Caco-2 (cell line): ENCODE results near the gene PF4V1. TPM values are rescaled to one million over a fixed set of nuclear protein-coding genes. Genes with fewer than 3 reads are reported as not detected.

Experiments used
- BruUV-seq: library from RNA; stranded (reverse); fragments of 400-500 nt; replicated peaks from 2 replicates; lab custom pipeline; 2021; lab: Mats Ljungman, UMichigan
- CTCF ChIA-PET: fragments of 300-600 bp; sonication (Branson Sonifier 250); formaldehyde crosslinking; loops from one replicate; lab custom pipeline; 2022; ENCODE audit warnings: antibody characterized with exemption; lab: Charles Lee
- POLR2A ChIA-PET: fragments of 300-600 bp; sonication (Branson Sonifier 250); formaldehyde crosslinking; loops from one replicate; lab custom pipeline; 2022; ENCODE audit warnings: antibody characterized with exemption; lab: Charles Lee
- DNase-seq, 2 experiments: peaks; one replicate each; pipeline versions ENCODE4 v3.0.0 to v3.0.0-alpha.2; 2020 to 2022
- H3K27me3 ChIP-seq: replicated peaks from 2 replicates; pipeline ENCODE4 v1.6.0; 2011; ENCODE audit warnings: low read length; ENCODE audit not compliant: control insufficient read depth, insufficient read depth
- H3K36me3 ChIP-seq: 2 replicates; pipeline ENCODE4 v1.5.1; 2011; ENCODE audit warnings: low read length; ENCODE audit not compliant: control insufficient read depth, insufficient read depth
- H3K4me1 ChIP-seq: fragments of 250-450 bp; sonication (Bioruptor Pico); 2 replicates; pipeline ENCODE4 v1.5.1; 2020; ENCODE audit warnings: mild to moderate bottlenecking
- H3K4me3 ChIP-seq: 2 replicates; pipeline ENCODE4 v1.5.1; 2011; ENCODE audit warnings: low read depth, mild to moderate bottlenecking, control low read depth, low read length
- H3K9me3 ChIP-seq: fragments of 250-450 bp; sonication (Bioruptor Pico); 2 replicates; pipeline ENCODE4 v1.5.1; 2020; ENCODE audit warnings: mild to moderate bottlenecking, moderate library complexity
- H3K27ac Mint-ChIP-seq: one replicate; pipeline ENCODE4 v1.8.0; 2022; ENCODE audit warnings: mixed read lengths; ENCODE audit not compliant: unreplicated experiment
- H3K27me3 Mint-ChIP-seq: one replicate; pipeline ENCODE4 v1.8.0; 2022; ENCODE audit warnings: mixed read lengths; ENCODE audit not compliant: insufficient read depth, unreplicated experiment
- H3K36me3 Mint-ChIP-seq: one replicate; pipeline ENCODE4 v1.8.0; 2022; ENCODE audit warnings: mild to moderate bottlenecking, mixed read lengths; ENCODE audit not compliant: insufficient read depth, unreplicated experiment
- H3K4me1 Mint-ChIP-seq: one replicate; pipeline ENCODE4 v1.8.0; 2022; ENCODE audit warnings: low read depth, mixed read lengths; ENCODE audit not compliant: unreplicated experiment
- H3K4me3 Mint-ChIP-seq: one replicate; pipeline ENCODE4 v1.8.0; 2022; ENCODE audit warnings: mild to moderate bottlenecking, moderate library complexity, mixed read lengths; ENCODE audit not compliant: unreplicated experiment
- H3K9me3 Mint-ChIP-seq: one replicate; pipeline ENCODE4 v1.8.0; 2022; ENCODE audit warnings: mixed read lengths; ENCODE audit not compliant: unreplicated experiment
- intact Hi-C: fragments of 100-400 bp; cut with micrococcal nuclease; formaldehyde crosslinking; loops from one replicate; pipeline ENCODE4 v1.10.0; 2022; ENCODE audit not compliant: unreplicated experiment
- total RNA-seq: library from RNA; stranded (reverse); gene quantifications from 2 replicates; pipeline ENCODE4 v1.2.3, GENCODE V29; 2022
- TF ChIP-seq, protein P1 (sequence below), 2 experiments: fragments of 200-600 bp in 1 of 2; IDR thresholded peaks; 1 replicate in 1 of 2; 2 replicates in 1 of 2; pipeline versions ENCODE4 v1.5.1 to v1.8.0; 2011 to 2022; ENCODE audit warnings: antibody characterized with exemption in 1 of 2, control low read depth in 1 of 2, inconsistent platforms in 1 of 2, low read depth in 1 of 2, low read length in 1 of 2, mild to moderate bottlenecking in 1 of 2, moderate library complexity in 1 of 2; ENCODE audit not compliant: insufficient read depth in 1 of 2, severe bottlenecking in 1 of 2, unreplicated experiment in 1 of 2

The PF4V1 gene
- total RNA-seq, 1 experiment from 2014 or later = not detected

DNA sequence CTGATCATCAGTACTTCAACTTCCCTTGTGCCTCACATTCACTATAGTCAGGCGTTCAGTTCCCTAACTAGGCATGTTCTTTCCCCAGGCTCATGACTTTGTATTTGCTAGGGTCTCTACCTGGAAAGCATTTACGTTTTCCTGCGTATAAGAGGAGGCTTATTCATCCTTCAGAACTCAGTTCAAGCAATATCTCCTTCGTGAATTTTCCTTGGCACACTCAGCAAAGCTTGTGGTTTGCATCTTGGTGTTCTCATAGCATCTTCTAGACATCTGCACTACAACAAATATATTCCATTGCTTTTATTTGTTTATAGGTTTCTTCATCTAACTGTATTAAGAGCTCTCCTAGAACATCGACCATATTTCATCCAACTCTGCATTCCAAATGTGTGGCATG is 14.0 kb upstream of the PF4V1 start:
- TF ChIP-seq, protein P1, sequence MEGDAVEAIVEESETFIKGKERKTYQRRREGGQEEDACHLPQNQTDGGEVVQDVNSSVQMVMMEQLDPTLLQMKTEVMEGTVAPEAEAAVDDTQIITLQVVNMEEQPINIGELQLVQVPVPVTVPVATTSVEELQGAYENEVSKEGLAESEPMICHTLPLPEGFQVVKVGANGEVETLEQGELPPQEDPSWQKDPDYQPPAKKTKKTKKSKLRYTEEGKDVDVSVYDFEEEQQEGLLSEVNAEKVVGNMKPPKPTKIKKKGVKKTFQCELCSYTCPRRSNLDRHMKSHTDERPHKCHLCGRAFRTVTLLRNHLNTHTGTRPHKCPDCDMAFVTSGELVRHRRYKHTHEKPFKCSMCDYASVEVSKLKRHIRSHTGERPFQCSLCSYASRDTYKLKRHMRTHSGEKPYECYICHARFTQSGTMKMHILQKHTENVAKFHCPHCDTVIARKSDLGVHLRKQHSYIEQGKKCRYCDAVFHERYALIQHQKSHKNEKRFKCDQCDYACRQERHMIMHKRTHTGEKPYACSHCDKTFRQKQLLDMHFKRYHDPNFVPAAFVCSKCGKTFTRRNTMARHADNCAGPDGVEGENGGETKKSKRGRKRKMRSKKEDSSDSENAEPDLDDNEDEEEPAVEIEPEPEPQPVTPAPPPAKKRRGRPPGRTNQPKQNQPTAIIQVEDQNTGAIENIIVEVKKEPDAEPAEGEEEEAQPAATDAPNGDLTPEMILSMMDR (IDR thresholded peaks at IDR 0.05; ENCODE audit: insufficient read depth in 1 of 2, low read depth in 1 of 2, low read length in 1 of 2, severe bottlenecking in 1 of 2, unreplicated experiment in 1 of 2) = no peak
- POLR2A ChIA-PET = no interaction called here
- DNase-seq = no peak
- H3K9me3 ChIP-seq = no peaks in the 10 kb centered on the region
- CTCF ChIA-PET = no interaction called here
- Mint-ChIP-seq H3K27ac (no peak overlapping the region), H3K4me3 (no peak overlapping the region), H3K9me3 (no peaks in the 10 kb centered on the region), H3K27me3 (peaks cover 11% of the 10 kb centered on the region), H3K4me1 (no peaks in the 10 kb centered on the region), H3K36me3 (no peaks in the 10 kb centered on the region)
- BruUV-seq = no TSS peak
- H3K4me3 ChIP-seq = no peak overlapping the region
- H3K4me1 ChIP-seq = no peaks in the 10 kb centered on the region
- no peaks in the 10 kb centered on the region for H3K36me3 ChIP-seq
- intact Hi-C loops = no loop called here
- no peaks in the 10 kb centered on the region for H3K27me3 ChIP-seq

DNA sequence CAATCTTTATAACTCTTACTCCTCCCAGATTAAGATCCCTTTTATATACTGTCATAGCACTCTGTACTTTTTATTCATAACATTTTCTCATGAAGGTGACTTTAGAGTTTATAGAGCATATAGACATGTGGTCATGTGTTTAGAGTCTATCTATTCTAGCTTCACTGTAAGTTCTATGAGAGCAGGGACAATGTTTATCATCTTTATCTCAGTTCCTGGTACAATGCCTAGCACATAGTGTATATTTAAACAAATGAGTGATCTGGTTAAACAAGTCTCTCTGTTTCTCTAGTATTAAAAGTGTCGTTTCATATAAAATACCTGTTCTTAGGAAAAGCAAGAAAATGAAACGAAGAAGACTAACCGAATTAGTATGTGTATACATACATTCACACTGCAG is 13.4 kb upstream of the PF4V1 start:
- no peaks in the 10 kb centered on the region for H3K36me3 Mint-ChIP-seq
- H3K4me1 ChIP-seq = no peaks in the 10 kb centered on the region
- H3K27ac Mint-ChIP-seq = no peak overlapping the region
- BruUV-seq = no TSS peak
- H3K27me3 ChIP-seq = no peaks in the 10 kb centered on the region
- H3K9me3 ChIP-seq = no peaks in the 10 kb centered on the region
- ChIA-PET CTCF (no interaction called here), POLR2A (no interaction called here)
- no peak for DNase-seq
- H3K4me1 Mint-ChIP-seq = no peaks in the 10 kb centered on the region
- peaks cover 11% of the 10 kb centered on the region for H3K27me3 Mint-ChIP-seq
- H3K4me3 Mint-ChIP-seq = no peak overlapping the region
- no peak overlapping the region for H3K4me3 ChIP-seq
- H3K9me3 Mint-ChIP-seq = no peaks in the 10 kb centered on the region
- H3K36me3 ChIP-seq = no peaks in the 10 kb centered on the region
- TF ChIP-seq, protein P1 (IDR thresholded peaks at IDR 0.05; ENCODE audit: insufficient read depth in 1 of 2, low read depth in 1 of 2, low read length in 1 of 2, severe bottlenecking in 1 of 2, unreplicated experiment in 1 of 2) = no peak
- intact Hi-C loops = no loop called here

DNA sequence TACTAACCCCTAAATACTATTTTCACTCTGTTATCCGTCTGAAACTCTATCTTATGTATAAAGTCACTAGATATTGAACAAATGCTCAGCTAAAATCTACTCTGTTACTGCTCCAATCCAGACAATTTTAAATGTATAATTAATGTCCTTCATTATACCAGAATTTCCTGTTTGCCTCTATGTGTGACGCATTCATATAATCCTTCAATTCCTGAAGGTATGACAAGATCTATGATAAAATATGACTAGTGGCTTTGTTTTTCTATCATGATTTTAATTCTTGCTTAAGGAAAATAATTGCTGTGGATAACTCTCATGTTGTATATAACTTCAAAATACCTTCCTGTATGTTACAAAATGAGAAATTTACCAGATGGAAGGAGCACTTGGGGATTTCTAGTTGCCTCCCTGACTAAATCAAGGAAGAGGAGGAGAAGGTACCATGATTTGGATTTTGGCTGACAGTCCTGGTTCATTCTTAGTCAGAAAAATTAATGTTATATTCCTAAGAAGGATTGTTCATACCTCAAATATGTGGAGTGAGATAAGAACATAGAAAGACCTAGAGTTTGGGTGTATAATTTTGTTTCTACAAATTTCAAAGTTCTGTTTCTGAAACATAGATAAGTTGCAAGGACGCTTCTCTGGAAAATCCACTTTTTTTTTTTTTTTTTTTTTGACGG is 11.7 kb upstream of the PF4V1 start:
- no peaks in the 10 kb centered on the region for H3K27me3 ChIP-seq

More for the DNA sequence above, 11.7 kb upstream of the PF4V1 start:
- no peaks in the 10 kb centered on the region for H3K36me3 ChIP-seq
- DNase-seq = no peak
- H3K36me3 Mint-ChIP-seq = no peaks in the 10 kb centered on the region
- H3K9me3 Mint-ChIP-seq = no peaks in the 10 kb centered on the region
- intact Hi-C loops = no loop called here
- H3K4me3 ChIP-seq = no peak overlapping the region
- H3K27me3 Mint-ChIP-seq = peaks cover 11% of the 10 kb centered on the region
- H3K4me3 Mint-ChIP-seq = no peak overlapping the region
- no peaks in the 10 kb centered on the region for H3K4me1 ChIP-seq
- no peaks in the 10 kb centered on the region for H3K9me3 ChIP-seq
- H3K4me1 Mint-ChIP-seq = no peaks in the 10 kb centered on the region
- no peak overlapping the region for H3K27ac Mint-ChIP-seq
- ChIA-PET CTCF (no interaction called here), POLR2A (no interaction called here)
- no TSS peak for BruUV-seq
- TF ChIP-seq, protein P1 (IDR thresholded peaks at IDR 0.05; ENCODE audit: insufficient read depth in 1 of 2, low read depth in 1 of 2, low read length in 1 of 2, severe bottlenecking in 1 of 2, unreplicated experiment in 1 of 2) = no peak
